ENCODE data around the gene RNF112. TPM values are rescaled to one million over a fixed set of nuclear protein-coding genes. Genes with fewer than 3 reads are reported as not detected.

RNF112 gene, protein sequence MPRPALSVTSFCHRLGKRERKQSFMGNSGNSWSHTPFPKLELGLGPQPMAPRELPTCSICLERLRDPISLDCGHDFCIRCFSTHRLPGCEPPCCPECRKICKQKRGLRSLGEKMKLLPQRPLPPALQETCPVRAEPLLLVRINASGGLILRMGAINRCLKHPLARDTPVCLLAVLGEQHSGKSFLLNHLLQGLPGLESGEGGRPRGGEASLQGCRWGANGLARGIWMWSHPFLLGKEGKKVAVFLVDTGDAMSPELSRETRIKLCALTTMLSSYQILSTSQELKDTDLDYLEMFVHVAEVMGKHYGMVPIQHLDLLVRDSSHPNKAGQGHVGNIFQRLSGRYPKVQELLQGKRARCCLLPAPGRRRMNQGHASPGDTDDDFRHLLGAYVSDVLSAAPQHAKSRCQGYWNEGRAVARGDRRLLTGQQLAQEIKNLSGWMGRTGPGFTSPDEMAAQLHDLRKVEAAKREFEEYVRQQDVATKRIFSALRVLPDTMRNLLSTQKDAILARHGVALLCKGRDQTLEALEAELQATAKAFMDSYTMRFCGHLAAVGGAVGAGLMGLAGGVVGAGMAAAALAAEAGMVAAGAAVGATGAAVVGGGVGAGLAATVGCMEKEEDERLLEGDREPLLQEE
- under 1 TPM; 0.86 to 0.97 TPM for total RNA-seq

DNA sequence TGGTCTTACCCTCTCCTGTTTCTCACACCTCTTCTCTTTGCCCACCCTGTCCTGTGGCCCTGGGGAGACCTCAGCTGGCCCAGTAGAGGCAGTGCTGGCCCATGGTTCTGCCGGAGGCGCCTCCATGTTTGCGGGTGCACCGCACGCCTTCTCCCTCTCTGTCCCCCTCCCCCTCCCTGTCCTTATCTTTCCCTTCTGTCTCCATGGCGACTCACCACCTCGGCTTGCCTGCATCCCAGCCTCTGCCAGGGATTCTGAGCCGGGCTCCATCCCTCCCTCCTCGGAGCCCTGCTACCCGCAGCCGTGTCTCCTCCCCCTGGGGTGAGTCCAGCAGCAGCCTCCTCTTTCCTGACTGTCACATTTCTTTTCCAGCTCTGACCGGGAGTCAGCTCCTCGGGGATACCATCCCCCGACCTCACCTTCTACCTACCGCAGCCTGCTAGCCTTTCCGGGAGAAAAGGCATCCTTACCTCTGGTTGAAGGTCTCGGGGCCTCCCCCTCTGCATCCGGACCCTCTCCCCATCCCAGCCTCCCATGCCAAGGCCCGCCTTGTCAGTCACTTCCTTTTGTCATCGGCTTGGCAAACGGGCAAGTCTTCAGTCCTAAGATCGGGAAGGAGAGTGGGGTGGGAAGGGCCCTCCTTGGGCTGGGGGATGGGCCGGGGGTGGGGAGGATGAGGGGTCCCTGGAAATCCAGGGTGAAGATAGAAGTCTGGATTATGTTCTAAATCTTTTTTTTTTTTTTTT lies at the start of gene RNF112:
Gene RNF112, plus strand, starts transcription at position 358 of the 746 bp plus-strand sequence. Its CDS starts 177 bp downstream, at position 535.
- intact Hi-C loops (cut with micrococcal nuclease): no loop called here
- no peaks in the 10 kb centered on the region for H3K36me3 Mint-ChIP-seq
- H3K9me3 Mint-ChIP-seq: no peaks in the 10 kb centered on the region
- DNase-seq: no peak
- peaks cover 2% of the 10 kb centered on the region for H3K27me3 Mint-ChIP-seq
- no peak within 1 kb of the TSS for H3K27ac Mint-ChIP-seq
- ChIA-PET POLR2A (no interaction called here), CTCF (interaction anchor here (1.2 kb wide), 1 partner anchor 48 kb away, joined by 4 read pairs; the partner anchor contains the start of gene B9D1)
- H3K4me1 Mint-ChIP-seq (ENCODE audit: low read depth): no peaks in the 10 kb centered on the region
- no peak within 1 kb of the TSS for H3K4me3 Mint-ChIP-seq

- H3K4me3 Mint-ChIP-seq: peak overlapping the region; percentile 10
- DNase-seq: no peak
- ChIA-PET CTCF (interaction anchor here (2.9 to 5.9 kb wide), 2 partner anchors 86 to 93 kb away, joined by 14 to 164 read pairs; no protein-coding TSS in a partner anchor), POLR2A (no interaction called here)
- H3K4me1 Mint-ChIP-seq (ENCODE audit: low read depth): peaks cover 8% of the 10 kb centered on the region
- peaks cover 4% of the 10 kb centered on the region for H3K27me3 Mint-ChIP-seq
- H3K9me3 Mint-ChIP-seq: no peaks in the 10 kb centered on the region
- H3K27ac Mint-ChIP-seq: no peak overlapping the region
- intact Hi-C loops (cut with micrococcal nuclease): loop anchor here (5.0 kb wide), 2 partner anchors 146 to 406 kb away; no protein-coding TSS in a partner anchor
- no peaks in the 10 kb centered on the region for H3K36me3 Mint-ChIP-seq
Observed at GRCh38 chr17:19361326-19361725, 49.7 kb upstream of the RNF112 start.

- ChIA-PET CTCF (interaction anchor here (0.8 to 5.9 kb wide), 12 partner anchors 16 to 647 kb away, joined by 3 to 164 read pairs (median 7); partner anchors contain the start of genes ALDH3A2, MAPK7, RNF112 and SPECC1), POLR2A (no interaction called here)
- Mint-ChIP-seq H3K27ac (no peak overlapping the region), H3K4me1 (ENCODE audit: low read depth) (peaks cover 8% of the 10 kb centered on the region), H3K36me3 (no peaks in the 10 kb centered on the region), H3K4me3 (peak overlapping the region; percentile 61), H3K27me3 (peaks cover 4% of the 10 kb centered on the region), H3K9me3 (no peaks in the 10 kb centered on the region)
- DNase-seq: no peak
- intact Hi-C loops (cut with micrococcal nuclease): loop anchor here (1.0 to 5.0 kb wide), 4 partner anchors 16 to 405 kb away; partner anchors contain the start of gene MAPK7
Observed at GRCh38 chr17:19361944-19362276, 49.1 kb upstream of the RNF112 start.

DNA sequence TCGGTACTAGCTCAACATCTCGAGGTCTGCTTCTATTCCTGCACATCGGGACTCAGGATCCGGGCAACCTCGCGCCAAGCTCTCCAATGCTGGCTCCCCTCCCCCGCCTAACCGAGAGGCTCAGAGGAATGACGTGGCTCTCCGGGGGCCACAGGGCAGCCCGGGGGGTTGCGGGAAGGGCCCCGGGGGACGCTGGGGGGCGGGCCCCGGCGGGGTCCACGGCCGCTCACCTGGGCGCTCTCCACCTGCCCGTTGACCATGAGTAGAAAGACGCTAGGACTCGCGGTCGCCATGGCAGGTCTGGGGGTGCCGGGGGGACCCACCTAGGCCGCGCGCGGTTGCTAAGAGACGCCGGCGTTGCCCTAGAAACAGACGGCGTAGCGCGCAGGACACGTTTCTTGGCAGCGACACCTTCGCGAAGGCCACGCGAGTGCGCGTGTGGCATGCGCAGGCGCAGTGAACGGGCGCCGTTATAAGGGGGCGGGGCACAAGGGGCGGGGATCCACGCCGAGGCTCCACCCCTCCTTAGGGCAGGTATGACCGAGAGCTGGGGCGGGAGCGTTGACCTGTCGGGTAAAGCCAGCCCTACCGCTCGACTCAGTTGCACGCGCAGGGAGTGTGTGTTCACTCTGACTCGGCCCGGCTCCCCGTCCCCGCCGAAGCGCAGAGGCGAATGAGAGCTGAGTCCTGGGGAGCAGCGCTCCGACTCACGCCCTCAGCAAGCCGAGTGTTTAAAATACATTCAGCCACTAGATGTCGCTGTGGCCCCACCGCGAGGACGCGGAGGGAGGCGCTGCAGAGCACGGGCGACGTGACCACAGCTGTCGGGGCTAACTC lies 48.5 kb upstream of the RNF112 start, which contains the start of gene B9D1:
Gene B9D1, minus strand, starts transcription at position 447 of the 837 bp plus-strand sequence. Its CDS starts 154 bp downstream, at position 293.
- Mint-ChIP-seq H3K4me3 (peak within 1 kb of the TSS; percentile 86), H3K27me3 (peaks cover 4% of the 10 kb centered on the region), H3K4me1 (ENCODE audit: low read depth) (peaks cover 8% of the 10 kb centered on the region), H3K36me3 (no peaks in the 10 kb centered on the region), H3K9me3 (no peaks in the 10 kb centered on the region), H3K27ac (peak within 1 kb of the TSS; percentile 74)
- ChIA-PET CTCF (interaction anchor here (0.5 to 5.9 kb wide), 49 partner anchors 9 to 646 kb away, joined by 3 to 164 read pairs (median 6); partner anchors contain the start of genes ALDH3A2, MAPK7, RNF112 and SPECC1), POLR2A (interaction anchor here (0.9 to 1.5 kb wide), 6 partner anchors 15 to 400 kb away, joined by 3 to 14 read pairs (median 3); partner anchors contain the start of genes ALDH3A2 and MAPK7)
- intact Hi-C loops (cut with micrococcal nuclease): loop anchor here (1.0 to 5.0 kb wide), 4 partner anchors 16 to 405 kb away; partner anchors contain the start of gene MAPK7
- peak; percentile 96 for DNase-seq

DNA sequence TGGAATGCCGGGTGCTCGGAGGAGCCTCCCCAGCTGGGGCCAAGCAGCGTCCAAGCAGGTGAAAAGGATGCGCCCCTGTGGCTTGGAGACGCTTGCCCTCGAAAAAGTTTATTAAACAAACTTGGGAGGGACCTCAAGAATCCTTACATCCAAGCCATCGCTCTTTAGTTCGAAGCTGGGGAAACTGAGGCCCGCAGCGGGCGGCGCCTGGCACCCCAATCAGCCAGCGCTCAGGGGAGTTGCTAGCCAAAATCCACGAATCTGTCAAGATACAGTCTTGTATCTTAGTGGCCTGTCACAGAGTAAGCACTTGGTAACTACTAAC lies 48.0 kb upstream of the RNF112 start:
- H3K36me3 Mint-ChIP-seq: no peaks in the 10 kb centered on the region
- peaks cover 4% of the 10 kb centered on the region for H3K27me3 Mint-ChIP-seq
- ChIA-PET CTCF (interaction anchor here (0.7 to 5.9 kb wide), 45 partner anchors 9 to 413 kb away, joined by 3 to 164 read pairs (median 7); partner anchors contain the start of genes ALDH3A2, MAPK7 and RNF112), POLR2A (interaction anchor here (0.9 to 1.5 kb wide), 6 partner anchors 15 to 400 kb away, joined by 3 to 14 read pairs (median 3); partner anchors contain the start of genes ALDH3A2 and MAPK7)
- no peak for DNase-seq
- no peaks in the 10 kb centered on the region for H3K9me3 Mint-ChIP-seq
- H3K4me3 Mint-ChIP-seq: peak overlapping the region; percentile 86
- intact Hi-C loops (cut with micrococcal nuclease): loop anchor here (5.0 kb wide), 2 partner anchors 144 to 404 kb away; no protein-coding TSS in a partner anchor
- no peak overlapping the region for H3K27ac Mint-ChIP-seq
- peaks cover 8% of the 10 kb centered on the region for H3K4me1 Mint-ChIP-seq (ENCODE audit: low read depth)

- H3K4me3 Mint-ChIP-seq: no peak overlapping the region
- H3K27me3 Mint-ChIP-seq: peaks cover 4% of the 10 kb centered on the region
- H3K4me1 Mint-ChIP-seq (ENCODE audit: low read depth): peaks cover 8% of the 10 kb centered on the region
- POLR2A ChIA-PET: interaction anchor here (1.1 to 1.5 kb wide), 3 partner anchors 14 to 85 kb away, joined by 3 to 14 read pairs (median 4); partner anchors contain the start of gene MAPK7
- no peaks in the 10 kb centered on the region for H3K9me3 Mint-ChIP-seq
- intact Hi-C loops (cut with micrococcal nuclease): loop anchor here (5.0 kb wide), 2 partner anchors 144 to 404 kb away; no protein-coding TSS in a partner anchor
- CTCF ChIA-PET: interaction anchor here (0.7 to 5.9 kb wide), 42 partner anchors 8 to 412 kb away, joined by 3 to 164 read pairs (median 7); partner anchors contain the start of genes ALDH3A2, MAPK7 and RNF112
- H3K27ac Mint-ChIP-seq: no peak overlapping the region
- H3K36me3 Mint-ChIP-seq: no peaks in the 10 kb centered on the region
- no peak for DNase-seq
Observed at GRCh38 chr17:19363460-19364035, 47.5 kb upstream of the RNF112 start.

DNA sequence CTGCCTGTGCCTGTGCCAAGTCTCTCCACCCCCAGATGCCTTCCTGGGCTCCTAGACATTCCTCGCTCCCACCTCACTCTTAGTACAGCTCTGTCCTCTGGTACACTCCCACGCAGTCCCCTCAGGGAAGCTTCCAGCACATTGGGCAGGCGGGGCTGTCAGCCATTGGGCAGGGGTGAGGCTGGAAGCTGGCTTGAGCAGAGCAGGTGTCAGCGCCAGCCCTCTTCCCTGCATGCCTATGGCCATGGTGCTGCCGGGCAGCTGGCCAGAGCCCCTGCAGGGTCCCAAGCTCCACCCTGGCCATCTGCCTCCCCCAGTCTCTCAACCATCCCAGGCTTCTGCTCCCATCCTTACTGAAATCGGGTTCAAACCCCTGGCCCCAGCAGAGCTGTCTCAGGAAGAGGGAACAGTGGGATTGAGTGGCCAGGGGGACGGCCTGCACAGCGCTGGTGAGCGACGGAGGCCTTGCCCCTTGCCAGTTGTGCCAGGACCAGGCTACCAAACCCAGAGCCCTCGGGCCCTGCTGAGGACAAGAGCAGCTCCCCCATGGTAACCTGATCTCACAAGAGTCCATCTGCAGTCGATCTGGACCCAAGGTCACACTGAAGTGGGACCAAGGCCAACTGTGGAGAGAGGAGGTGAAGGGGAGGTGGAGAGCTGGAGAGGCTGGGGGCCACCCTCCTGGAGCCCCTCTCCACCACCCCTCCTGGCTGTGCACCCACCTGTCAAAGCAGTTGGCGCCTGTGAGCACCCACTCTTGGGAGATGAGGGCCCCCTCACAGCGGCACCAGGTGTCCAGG lies 46.1 kb upstream of the RNF112 start:
- Mint-ChIP-seq H3K4me3 (no peak overlapping the region), H3K9me3 (no peaks in the 10 kb centered on the region), H3K4me1 (ENCODE audit: low read depth) (peaks cover 19% of the 10 kb centered on the region), H3K27ac (no peak overlapping the region), H3K36me3 (no peaks in the 10 kb centered on the region), H3K27me3 (no peaks in the 10 kb centered on the region)
- ChIA-PET CTCF (interaction anchor here (1.0 to 5.9 kb wide), 4 partner anchors 11 to 398 kb away, joined by 3 to 164 read pairs (median 46); partner anchors contain the start of gene MAPK7), POLR2A (interaction anchor here (1.8 kb wide), 1 partner anchor 13 kb away, joined by 6 read pairs; the partner anchor contains the start of gene MAPK7)
- DNase-seq: no peak
- intact Hi-C loops (cut with micrococcal nuclease): loop anchor here (5.0 kb wide), 2 partner anchors 142 to 402 kb away; no protein-coding TSS in a partner anchor

DNA sequence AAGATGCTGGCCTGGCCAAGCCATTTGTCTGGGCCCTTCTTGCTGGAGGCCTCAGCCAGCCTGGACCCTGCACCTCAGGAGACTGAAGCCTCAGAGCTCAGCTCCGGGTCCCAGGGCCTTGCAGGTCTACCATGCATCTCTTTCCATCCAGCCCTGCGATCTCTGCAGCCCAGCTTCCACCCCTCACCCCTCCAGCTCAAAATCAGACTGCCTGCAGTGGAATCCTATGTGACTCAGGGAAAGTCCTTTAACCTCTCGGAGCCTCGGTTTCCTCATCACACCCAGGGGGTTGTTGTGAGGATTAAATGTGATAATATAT lies 45.6 kb upstream of the RNF112 start:
- Mint-ChIP-seq H3K27me3 (no peaks in the 10 kb centered on the region), H3K4me1 (ENCODE audit: low read depth) (peaks cover 24% of the 10 kb centered on the region), H3K4me3 (no peak overlapping the region), H3K36me3 (no peaks in the 10 kb centered on the region), H3K9me3 (no peaks in the 10 kb centered on the region), H3K27ac (no peak overlapping the region)
- DNase-seq: no peak
- POLR2A ChIA-PET: interaction anchor here (1.8 kb wide), 1 partner anchor 12 kb away, joined by 6 read pairs; the partner anchor contains the start of gene MAPK7
- CTCF ChIA-PET: interaction anchor here (1.9 to 5.9 kb wide), 3 partner anchors 13 to 397 kb away, joined by 11 to 164 read pairs (median 82); partner anchors contain the start of gene MAPK7
- intact Hi-C loops (cut with micrococcal nuclease): no loop called here

GRCh38 chr17:19365833-19366636 lies 45.0 kb upstream of the RNF112 start:
- H3K4me1 Mint-ChIP-seq (ENCODE audit: low read depth): peaks cover 30% of the 10 kb centered on the region
- intact Hi-C loops (cut with micrococcal nuclease): no loop called here

More at GRCh38 chr17:19365833-19366636, 45.0 kb upstream of the RNF112 start:
- H3K9me3 Mint-ChIP-seq: no peaks in the 10 kb centered on the region
- DNase-seq: no peak
- ChIA-PET CTCF (interaction anchor here (1.9 to 5.9 kb wide), 3 partner anchors 12 to 397 kb away, joined by 11 to 164 read pairs (median 82); partner anchors contain the start of gene MAPK7), POLR2A (interaction anchor here (1.8 kb wide), 1 partner anchor 12 kb away, joined by 6 read pairs; the partner anchor contains the start of gene MAPK7)
- no peaks in the 10 kb centered on the region for H3K27me3 Mint-ChIP-seq
- no peaks in the 10 kb centered on the region for H3K36me3 Mint-ChIP-seq
- H3K27ac Mint-ChIP-seq: no peak overlapping the region
- H3K4me3 Mint-ChIP-seq: no peak overlapping the region

Measured in activated CD4-positive, alpha-beta memory T cell treated with anti-CD3 and anti-CD28 coated beads for 36 hours (primary cell).